HCT116 (cell line): ENCODE measurements around the gene ALK. TPM values are rescaled to one million over a fixed set of nuclear protein-coding genes. Genes with fewer than 3 reads are reported as not detected.

ENCODE experiments used
- ATAC-seq: fragments of 200-7000 bp; cut with Tn5 transposase; 2 replicates; pipeline ENCODE4 v1.9.1; 2020; ENCODE audit warnings: mild to moderate bottlenecking, moderate library complexity
- BruUV-seq: library from RNA; stranded (reverse); fragments of 400-500 nt; replicated peaks from 2 replicates; lab custom pipeline; 2021; lab: Mats Ljungman, UMichigan
- CTCF ChIA-PET: fragments of 300-600 bp; sonication (Branson Sonifier 250); formaldehyde crosslinking; loops from one replicate; lab custom pipeline; 2021; ENCODE audit warnings: antibody characterized with exemption; lab: Charles Lee
- POLR2A ChIA-PET: fragments of 300-600, 350-600 bp; sonication (Branson Sonifier 250); formaldehyde crosslinking; loops from one replicate; lab custom pipeline; 2021; ENCODE audit warnings: antibody characterized with exemption; lab: Charles Lee
- RAD21 ChIA-PET, 2 experiments: fragments of 300-600 bp; sonication (Branson Sonifier 250); formaldehyde crosslinking; loops; one replicate each; lab custom pipeline; 2023; ENCODE audit warnings: low total read pairs in 2 of 2; ENCODE audit not compliant: uncharacterized antibody in 2 of 2, unreplicated experiment in 2 of 2, low non-redundant PET in 1 of 2; lab: Charles Lee
- DNase-seq: peaks from one replicate; pipeline ENCODE4 v3.0.0-alpha.2; 2010; ENCODE audit warnings: low read depth, low spot score
- H2AFZ ChIP-seq: fragments of 200-600 bp; shearing (Covaris generic), sonication (generic); 2 replicates; pipeline ENCODE4 v1.6.1; 2017; ENCODE audit warnings: low read depth, mixed run types, mixed read lengths, antibody characterized with exemption, low read length; ENCODE audit not compliant: poor library complexity, severe bottlenecking
- H3K27ac ChIP-seq: 2 replicates; pipeline ENCODE4 v1.5.1; 2012; ENCODE audit warnings: low read depth, low read length
- H3K27me3 ChIP-seq: fragments of 200-600 bp; sonication (generic); 2 replicates; pipeline ENCODE4 v1.6.1; 2016; ENCODE audit warnings: mixed run types, low read length, mixed read lengths; ENCODE audit not compliant: insufficient read depth
- H3K36me3 ChIP-seq, 2 experiments: fragments of 200-500 bp in 1 of 2; fragments of 200-600 bp in 1 of 2; sonication (Bioruptor generic) in 1 of 2; sonication (generic) in 1 of 2; 2 replicates each; pipeline versions ENCODE4 v1.5.1 to v1.6.1; 2014 to 2016; ENCODE audit warnings: low read length in 2 of 2, inconsistent platforms in 1 of 2, mixed read lengths in 1 of 2, mixed run types in 1 of 2; ENCODE audit not compliant: insufficient read depth in 2 of 2, control insufficient read depth in 1 of 2
- H3K4me1 ChIP-seq, 2 experiments: fragments of 200-600 bp in 1 of 2; sonication (generic) in 1 of 2; 2 replicates each; pipeline versions ENCODE4 v1.5.1 to v1.6.1; 2012 to 2017; ENCODE audit warnings: low read length in 2 of 2, inconsistent platforms in 1 of 2, mild to moderate bottlenecking in 1 of 2, mixed read lengths in 1 of 2, mixed run types in 1 of 2, moderate library complexity in 1 of 2; ENCODE audit not compliant: insufficient read depth in 2 of 2, control insufficient read depth in 1 of 2
- H3K4me2 ChIP-seq: fragments of 200-600 bp; sonication (generic); 2 replicates; pipeline ENCODE4 v1.6.1; 2017; ENCODE audit warnings: mixed run types, low read length, mixed read lengths
- H3K4me3 ChIP-seq, 2 experiments: fragments of 200-600 bp in 1 of 2; sonication (generic) in 1 of 2; replicated peaks in 1 of 2; 2 replicates each; pipeline ENCODE4 v1.5.1; 2011 to 2016; ENCODE audit warnings: low read length in 2 of 2, control low read depth in 1 of 2, low read depth in 1 of 2, mild to moderate bottlenecking in 1 of 2, mixed read lengths in 1 of 2, mixed run types in 1 of 2
- H3K79me2 ChIP-seq: fragments of 200-600 bp; sonication (generic); 2 replicates; pipeline ENCODE4 v1.6.1; 2017; ENCODE audit warnings: mild to moderate bottlenecking, mixed run types, low read length, moderate library complexity, mixed read lengths; ENCODE audit not compliant: insufficient read depth
- H3K9ac ChIP-seq: fragments of 200-600 bp; sonication (generic); 2 replicates; pipeline ENCODE4 v1.6.1; 2016; ENCODE audit warnings: low read length, mixed read lengths
- H3K9me2 ChIP-seq: fragments of 200-600 bp; sonication (generic), shearing (Covaris generic); 2 replicates; pipeline ENCODE4 v1.6.1; 2017; ENCODE audit warnings: mixed run types, mild to moderate bottlenecking, moderate library complexity; ENCODE audit not compliant: insufficient read depth
- H3K9me3 ChIP-seq, 2 experiments: fragments of 200-500 bp in 1 of 2; fragments of 200-600 bp in 1 of 2; sonication (Bioruptor generic) in 1 of 2; sonication (generic) in 1 of 2; 2 replicates each; pipeline ENCODE4 v1.6.1; 2014 to 2017; ENCODE audit warnings: low read length in 2 of 2, mixed read lengths in 2 of 2, inconsistent platforms in 1 of 2, low read depth in 1 of 2, mild to moderate bottlenecking in 1 of 2, mixed run types in 1 of 2, moderate library complexity in 1 of 2; ENCODE audit not compliant: control insufficient read depth in 1 of 2, insufficient read depth in 1 of 2
- H4K20me1 ChIP-seq: fragments of 200-600 bp; sonication (generic), shearing (Covaris generic); 2 replicates; pipeline ENCODE4 v1.6.1; 2017; ENCODE audit warnings: mixed run types, mild to moderate bottlenecking, moderate library complexity; ENCODE audit not compliant: insufficient read depth
- CEBPB ChIP-seq: IDR thresholded peaks from 2 replicates; pipeline ENCODE4 v1.6.1; 2012; ENCODE audit warnings: low read depth
- ELF1 ChIP-seq: IDR thresholded peaks from 2 replicates; pipeline ENCODE4 v1.6.1; 2012; ENCODE audit warnings: low read depth, borderline replicate concordance
- EZH2 ChIP-seq: fragments of 200-600 bp; sonication (generic); IDR thresholded peaks from 2 replicates; pipeline ENCODE4 v1.6.1; 2017; ENCODE audit warnings: antibody characterized with exemption, mixed run types
- EZH2phosphoT487 ChIP-seq: fragments of 200-600 bp; IDR thresholded peaks from 2 replicates; pipeline ENCODE4 v1.6.1; 2018; ENCODE audit warnings: antibody characterized with exemption, borderline replicate concordance
- FOSL1 ChIP-seq: IDR thresholded peaks from 2 replicates; pipeline ENCODE4 v1.6.1; 2012; ENCODE audit warnings: low read depth
- REST ChIP-seq: IDR thresholded peaks from 2 replicates; pipeline ENCODE4 v1.6.1; 2012; ENCODE audit warnings: low read depth
- SIN3A ChIP-seq: IDR thresholded peaks from 2 replicates; pipeline ENCODE4 v1.6.1; 2012; ENCODE audit warnings: low read depth
- SRF ChIP-seq: IDR thresholded peaks from 2 replicates; pipeline ENCODE4 v1.6.1; 2012; ENCODE audit warnings: low read depth
- TCF7L2 ChIP-seq: IDR thresholded peaks from 2 replicates; pipeline ENCODE4 v1.7.0; 2011; ENCODE audit warnings: borderline replicate concordance, inconsistent platforms; ENCODE audit not compliant: insufficient read depth, insufficient read length; ENCODE audit errors: extremely low read depth
- intact Hi-C: fragments of 100-400 bp; cut with micrococcal nuclease; formaldehyde crosslinking; loops from 2 replicates; pipeline ENCODE4 v1.10.0; 2022
- total RNA-seq: library from RNA; stranded (reverse); gene quantifications from one replicate; pipeline ENCODE4 v1.2.1, GENCODE V29; 2021; ENCODE audit not compliant: unreplicated experiment

The ALK gene
- total RNA-seq, 1 experiment from 2014 or later, result not detected

GRCh38 chr2:29950481-29950880 lies 29.1 kb upstream of the ALK start:
- no peak overlapping the region for H3K4me3 ChIP-seq
- RAD21 ChIA-PET, result no interaction called here
- CTCF ChIA-PET, result no interaction called here
- H4K20me1 ChIP-seq, result no peaks in the 10 kb centered on the region
- POLR2A ChIA-PET, result no interaction called here
- H3K4me1 ChIP-seq, result no peaks in the 10 kb centered on the region
- no peaks in the 10 kb centered on the region for H3K9me3 ChIP-seq
- H3K9me2 ChIP-seq, result no peaks in the 10 kb centered on the region
- ATAC-seq, result no peak
- no peaks in the 10 kb centered on the region for H3K79me2 ChIP-seq
- no peaks in the 10 kb centered on the region for H3K36me3 ChIP-seq
- no peak for TF ChIP-seq CEBPB
- TF ChIP-seq EZH2phosphoT487, result no peak
- TF ChIP-seq ELF1, result no peak
- no peak for TF ChIP-seq FOSL1
- TF ChIP-seq TCF7L2, result no peak
- intact Hi-C loops, result no loop called here
- no TSS peak for BruUV-seq
- no peak for DNase-seq
- peaks cover 38% of the 10 kb centered on the region for H3K27me3 ChIP-seq
- H3K9ac ChIP-seq, result no peak overlapping the region
- H3K27ac ChIP-seq, result no peak overlapping the region
- H3K4me2 ChIP-seq, result no peak overlapping the region
- H2AFZ ChIP-seq, result no peak overlapping the region

- Histone ChIP-seq H3K27me3 (peaks cover 35% of the 10 kb centered on the region; the same call in 1 of the 2 replicates), H3K9me2 (no peaks in the 10 kb centered on the region), H3K79me2 (no peaks in the 10 kb centered on the region), H3K27ac (no peak overlapping the region), H4K20me1 (no peaks in the 10 kb centered on the region), H2AFZ (no peak overlapping the region), H3K36me3 (no peaks in the 10 kb centered on the region), H3K4me3 (no peak overlapping the region), H3K9me3 (no peaks in the 10 kb centered on the region), H3K4me2 (no peak overlapping the region), H3K4me1 (no peaks in the 10 kb centered on the region), H3K9ac (no peak overlapping the region)
- no peak for DNase-seq
- CTCF ChIA-PET, result no interaction called here
- BruUV-seq, result no TSS peak
- POLR2A ChIA-PET, result no interaction called here
- ATAC-seq, result no peak
- TF ChIP-seq EZH2, result 0 out of 2 replicates have a peak, but pooled peaks have one; percentile 64
- TF ChIP-seq SIN3A, result no peak
- no peak for TF ChIP-seq REST
- TF ChIP-seq SRF, result no peak
- RAD21 ChIA-PET, result no interaction called here
- intact Hi-C loops, result no loop called here
Observed at GRCh38 chr2:29949042-29949441, 27.7 kb upstream of the ALK start.
